ENCODE data around the gene IFNL4.
"Not testable (repeated sequence)": the region's sequence is repeated elsewhere in the genome, so short reads cannot be mapped to it uniquely, and the experiment has no call there.

The IFNL4 gene

GRCh38 chr19:39248806-39249205, at the start of gene IFNL4:
IFNL4 (minus strand) TSS chr19:39248856.
- no peak for DNase-seq (ENCODE audit: low spot score)

DNA sequence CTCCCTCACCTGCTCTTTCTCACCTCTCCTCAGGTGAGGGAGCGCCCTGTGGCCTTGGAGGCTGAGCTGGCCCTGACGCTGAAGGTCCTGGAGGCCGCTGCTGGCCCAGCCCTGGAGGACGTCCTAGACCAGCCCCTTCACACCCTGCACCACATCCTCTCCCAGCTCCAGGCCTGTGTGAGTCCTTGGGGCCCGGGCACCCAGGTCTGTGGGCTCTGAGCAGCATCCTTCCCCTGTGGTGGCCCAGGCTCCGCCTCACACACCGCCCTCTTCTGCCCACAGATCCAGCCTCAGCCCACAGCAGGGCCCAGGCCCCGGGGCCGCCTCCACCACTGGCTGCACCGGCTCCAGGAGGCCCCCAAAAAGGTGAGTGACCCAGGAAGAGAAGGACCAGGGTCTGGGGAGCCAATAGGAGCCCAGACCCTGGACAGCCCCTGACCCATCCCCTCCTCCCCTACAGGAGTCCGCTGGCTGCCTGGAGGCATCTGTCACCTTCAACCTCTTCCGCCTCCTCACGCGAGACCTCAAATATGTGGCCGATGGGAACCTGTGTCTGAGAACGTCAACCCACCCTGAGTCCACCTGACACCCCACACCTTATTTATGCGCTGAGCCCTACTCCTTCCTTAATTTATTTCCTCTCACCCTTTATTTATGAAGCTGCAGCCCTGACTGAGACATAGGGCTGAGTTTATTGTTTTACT, 49.4 kb upstream of the IFNL4 start:
- no peak for DNase-seq (ENCODE audit: low spot score)

DNA sequence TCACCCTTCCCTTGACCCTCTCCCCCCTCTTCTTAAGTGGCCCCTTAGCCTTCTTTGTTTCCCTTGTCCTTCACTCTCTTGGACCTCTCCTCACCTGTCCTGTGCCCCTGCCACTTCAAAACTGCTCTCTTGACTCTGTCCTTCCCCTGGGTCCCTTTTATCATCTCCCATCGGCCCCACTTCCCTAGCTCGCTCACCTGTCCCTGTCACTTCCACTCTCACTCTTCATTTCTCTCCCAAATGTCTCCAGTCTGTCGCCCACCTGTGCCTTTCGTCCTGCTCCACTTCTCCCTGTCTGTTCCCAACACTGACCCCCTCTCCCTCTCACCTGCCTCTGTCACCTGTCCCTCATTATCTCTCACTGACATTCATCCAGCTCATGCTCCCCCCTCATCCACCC, 48.2 kb upstream of the IFNL4 start:
- no peak for DNase-seq (ENCODE audit: low spot score)

DNA sequence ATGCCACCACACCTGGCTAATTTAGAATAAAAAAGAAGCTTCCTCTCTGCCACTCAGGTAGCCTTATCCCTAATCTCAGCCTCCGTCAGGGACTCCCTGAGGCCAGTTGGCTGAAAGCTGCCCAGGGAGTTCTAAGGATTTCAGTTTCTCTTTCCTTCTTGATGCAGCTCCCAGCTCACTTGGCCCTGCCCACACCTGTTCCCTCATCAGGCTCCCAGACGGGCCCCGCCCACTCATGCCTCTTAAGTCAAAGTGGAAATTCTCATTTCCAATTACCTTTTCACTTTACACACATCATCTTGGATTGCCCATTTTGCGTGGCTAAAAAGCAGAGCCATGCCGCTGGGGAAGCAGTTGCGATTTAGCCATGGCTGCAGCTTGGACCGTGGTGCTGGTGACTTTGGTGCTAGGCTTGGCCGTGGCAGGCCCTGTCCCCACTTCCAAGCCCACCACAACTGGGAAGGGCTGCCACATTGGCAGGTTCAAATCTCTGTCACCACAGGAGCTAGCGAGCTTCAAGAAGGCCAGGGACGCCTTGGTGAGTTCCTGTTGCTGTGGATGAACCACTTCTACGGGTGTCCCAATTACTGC, 47.5 kb upstream of the IFNL4 start, which contains the start of gene IFNL1:
Gene IFNL1 (plus strand): TSS at position 353 of the 591 bp plus-strand sequence. CDS start 15 bp downstream, at position 368.
- no peak for DNase-seq (ENCODE audit: low spot score)

- no peak for DNase-seq (ENCODE audit: low spot score)
These were observed 44.7 kb upstream of the IFNL4 start for GRCh38 chr19:39293394-39293793.

GRCh38 chr19:39284032-39284431, 35.4 kb upstream of the IFNL4 start:
- DNase-seq (ENCODE audit: low spot score): no peak

DNA sequence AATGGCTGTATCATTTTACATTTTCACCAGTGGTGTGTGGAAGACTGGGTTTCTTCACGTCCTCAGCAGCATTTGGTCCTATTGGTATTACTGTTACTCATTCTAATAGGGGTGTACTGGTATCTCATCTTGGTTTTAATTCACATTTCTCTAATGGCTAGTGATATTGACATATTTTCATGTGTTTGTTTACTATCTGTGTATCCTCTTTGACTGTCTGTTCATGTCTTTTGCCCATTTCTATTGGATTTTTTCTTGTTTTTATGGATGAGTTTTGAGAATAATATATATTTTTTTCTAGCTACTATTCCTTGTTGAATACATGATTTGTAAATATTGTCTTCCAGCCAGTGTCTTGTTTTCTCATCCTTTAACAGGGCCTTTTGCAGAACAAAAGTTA, 33.4 kb upstream of the IFNL4 start:
- DNase-seq (ENCODE audit: low spot score): no peak

DNA sequence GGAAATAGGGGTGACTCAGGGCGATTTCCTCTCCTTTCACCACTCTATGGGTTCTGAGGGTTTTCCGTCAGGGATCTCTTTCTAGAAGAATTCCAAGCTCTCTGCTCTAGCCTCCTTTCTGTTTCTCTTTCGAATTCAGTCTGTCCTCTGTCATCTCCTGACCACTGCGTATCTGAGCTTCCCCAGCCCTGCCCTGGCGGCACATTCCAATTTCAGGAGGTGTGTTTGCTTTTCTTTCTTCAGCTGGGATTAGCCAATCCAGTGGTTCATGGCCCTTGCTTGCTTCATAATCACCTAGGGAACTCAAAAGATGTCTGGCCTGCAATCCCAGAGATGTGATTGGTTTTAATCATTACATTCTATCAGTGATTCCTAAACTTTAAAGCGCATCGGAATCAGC, 28.9 kb upstream of the IFNL4 start:
- no peak for DNase-seq (ENCODE audit: low spot score)

GRCh38 chr19:39276740-39277139, 28.1 kb upstream of the IFNL4 start:
- no peak for DNase-seq (ENCODE audit: low spot score)

- DNase-seq (ENCODE audit: low spot score): no peak
These were observed 26.9 kb upstream of the IFNL4 start for GRCh38 chr19:39275578-39275977.

GRCh38 chr19:39273859-39274258, 25.2 kb upstream of the IFNL4 start:
- DNase-seq (ENCODE audit: low spot score): not testable (repeated sequence)

- DNase-seq (ENCODE audit: low spot score): no peak
These were observed 21.6 kb upstream of the IFNL4 start for GRCh38 chr19:39270036-39270871.

DNA sequence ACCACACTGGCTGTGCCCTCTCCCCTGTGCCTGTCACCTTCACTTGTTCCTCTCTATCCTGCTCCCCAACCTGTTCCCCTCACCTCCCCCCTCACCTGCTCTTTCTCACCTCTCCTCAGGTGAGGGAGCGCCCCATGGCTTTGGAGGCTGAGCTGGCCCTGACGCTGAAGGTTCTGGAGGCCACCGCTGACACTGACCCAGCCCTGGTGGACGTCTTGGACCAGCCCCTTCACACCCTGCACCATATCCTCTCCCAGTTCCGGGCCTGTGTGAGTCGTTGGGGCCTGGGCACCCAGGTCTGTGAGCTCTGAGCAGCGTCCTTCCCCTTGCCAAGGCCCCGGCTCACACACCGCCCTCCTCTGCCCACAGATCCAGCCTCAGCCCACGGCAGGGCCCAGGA, 20.7 kb upstream of the IFNL4 start:
- not testable (repeated sequence) for DNase-seq (ENCODE audit: low spot score)

- not testable (repeated sequence) for DNase-seq (ENCODE audit: low spot score)
These were observed 20.0 kb upstream of the IFNL4 start for GRCh38 chr19:39268531-39269223.

- not testable (repeated sequence) for DNase-seq (ENCODE audit: low spot score)
These were observed 19.4 kb upstream of the IFNL4 start, which contains the start of gene IFNL2 for GRCh38 chr19:39268085-39268484. IFNL2 (plus strand) TSS chr19:39268396; CDS start chr19:39268569, 173 bp downstream.

GRCh38 chr19:39265321-39265916, 16.8 kb upstream of the IFNL4 start:
- DNase-seq (ENCODE audit: low spot score): no peak

GRCh38 chr19:39264306-39265290, 15.9 kb upstream of the IFNL4 start:
- DNase-seq (ENCODE audit: low spot score): no peak

- no peak for DNase-seq (ENCODE audit: low spot score)
These were observed 15.3 kb upstream of the IFNL4 start for GRCh38 chr19:39263912-39264305.

- no peak for DNase-seq (ENCODE audit: low spot score)
These were observed 13.8 kb upstream of the IFNL4 start for GRCh38 chr19:39262496-39262895.

DNA sequence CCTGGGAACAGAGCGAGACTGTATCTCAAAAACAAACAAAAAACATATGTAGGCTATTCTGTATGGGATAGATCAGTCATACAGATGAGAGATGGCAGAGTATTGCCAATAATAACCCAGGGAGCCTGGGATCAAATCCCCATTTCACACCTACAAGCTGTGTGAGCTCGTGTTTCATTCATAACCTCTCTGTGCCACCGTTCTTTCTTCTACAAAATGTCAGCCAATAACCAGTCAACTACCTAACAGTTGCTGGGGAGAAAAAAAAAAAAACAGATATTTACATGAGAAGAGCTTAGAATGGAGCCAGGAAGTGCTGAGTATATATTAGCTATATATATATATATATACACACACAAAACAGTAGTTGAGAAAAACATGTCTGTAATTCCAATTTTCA, 13.0 kb upstream of the IFNL4 start:
- no peak for DNase-seq (ENCODE audit: low spot score)

GRCh38 chr19:39257227-39257626, 8.6 kb upstream of the IFNL4 start:
- no peak for DNase-seq (ENCODE audit: low spot score)
